Stimulated activated CD8-positive, alpha-beta memory T cell treated with anti-CD3 and anti-CD28 coated beads, Interleukin-4, amount 100 ng/mL, for 1 hour (primary cell): ENCODE results near the gene PHLDA3.
A peak's percentile ranks its signal among the peaks of the same experiment; 100 is the strongest.

ENCODE experiments used
- DNase-seq, 2 donors: peaks; one replicate each; pipeline ENCODE4 v3.0.0-alpha.2; 2020; ENCODE audit warnings: low read depth in 2 of 2, low spot score in 1 of 2

The PHLDA3 gene

GRCh38 chr1:201465698-201466290 is 3.2 kb downstream of the PHLDA3 start:
- no peak for DNase-seq

- DNase-seq, result no peak
Observed at GRCh38 chr1:201463071-201463552, 5.9 kb downstream of the PHLDA3 start.

DNA sequence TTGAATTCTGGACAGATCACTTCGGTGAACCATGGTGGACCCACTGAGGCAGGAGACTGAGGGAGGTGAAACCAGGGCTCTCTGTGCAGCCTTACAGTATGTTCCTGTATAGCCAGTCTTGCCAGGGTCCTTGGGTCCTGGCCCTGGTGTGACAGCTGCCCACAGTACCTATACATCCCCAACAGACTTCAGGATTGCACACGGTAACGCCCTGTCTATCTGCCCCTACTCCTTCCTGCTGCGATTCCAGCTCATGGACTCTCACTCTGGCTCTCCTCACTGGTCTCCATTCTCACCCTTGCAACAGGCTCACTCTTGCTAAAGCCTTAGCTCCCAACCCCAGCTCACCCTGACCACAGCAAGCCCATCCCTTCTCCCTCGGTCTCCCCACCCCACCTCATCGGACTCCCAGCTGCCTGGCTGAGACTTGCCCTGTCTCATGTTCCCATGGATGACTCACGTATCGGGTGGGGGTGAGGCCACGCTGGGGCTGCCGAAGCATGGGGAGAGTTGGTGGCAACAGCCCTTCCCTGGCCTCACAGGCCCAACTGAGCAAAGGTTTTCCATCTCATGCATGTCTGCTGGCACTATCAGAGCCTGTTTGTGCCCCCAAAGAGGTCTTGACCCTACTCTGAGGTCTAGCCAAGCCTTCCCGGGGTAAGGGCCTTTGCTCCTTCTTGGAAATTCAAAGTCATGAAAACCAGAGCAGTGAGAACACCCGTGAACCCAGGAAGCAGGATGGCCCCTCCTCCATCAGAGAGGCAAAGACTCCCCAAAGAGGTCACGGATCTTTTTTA is 7.1 kb downstream of the PHLDA3 start:
- DNase-seq, result no peak

- no peak for DNase-seq
Observed at GRCh38 chr1:201460814-201461644, 8.0 kb downstream of the PHLDA3 start.

DNA sequence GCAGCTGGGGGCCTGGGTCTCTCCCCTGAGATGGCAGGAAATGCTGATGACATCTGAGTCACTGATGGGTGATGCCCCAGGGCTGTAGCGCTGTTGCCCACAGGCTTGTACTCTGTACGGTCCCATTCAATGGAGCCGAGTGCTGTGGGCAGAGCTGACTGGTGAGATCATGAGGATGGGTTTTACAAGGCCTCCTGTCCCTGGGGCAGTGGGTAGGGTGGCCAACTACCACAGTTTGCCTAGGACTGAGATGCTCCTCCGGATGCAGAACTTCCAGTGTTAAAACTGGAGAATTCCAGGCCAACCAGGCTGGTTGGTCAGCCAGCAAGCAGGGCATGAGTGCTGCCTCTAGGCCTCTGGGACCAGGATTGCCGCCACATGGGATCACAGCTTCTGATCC is 9.2 kb downstream of the PHLDA3 start:
- no peak for DNase-seq

DNA sequence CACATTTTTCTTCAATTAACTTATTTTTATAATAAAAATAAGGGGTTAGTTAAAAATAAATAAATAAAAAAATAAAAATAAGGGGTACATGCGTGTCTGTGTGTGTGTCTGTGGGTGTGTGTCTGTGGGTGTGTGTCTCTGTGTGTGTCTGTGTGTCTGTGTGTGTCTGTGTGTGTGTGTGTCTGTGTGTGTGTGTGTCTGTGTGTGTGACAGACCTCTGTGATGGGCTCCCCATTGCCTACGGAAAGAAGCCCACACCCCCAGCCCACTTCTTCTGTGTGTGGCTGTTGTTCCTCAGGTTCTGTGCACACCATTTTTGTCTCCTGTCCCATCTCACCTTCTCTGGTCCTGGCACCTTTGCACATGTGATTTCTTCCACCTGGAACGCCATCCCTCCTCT is 9.9 kb downstream of the PHLDA3 start:
- no peak for DNase-seq

DNA sequence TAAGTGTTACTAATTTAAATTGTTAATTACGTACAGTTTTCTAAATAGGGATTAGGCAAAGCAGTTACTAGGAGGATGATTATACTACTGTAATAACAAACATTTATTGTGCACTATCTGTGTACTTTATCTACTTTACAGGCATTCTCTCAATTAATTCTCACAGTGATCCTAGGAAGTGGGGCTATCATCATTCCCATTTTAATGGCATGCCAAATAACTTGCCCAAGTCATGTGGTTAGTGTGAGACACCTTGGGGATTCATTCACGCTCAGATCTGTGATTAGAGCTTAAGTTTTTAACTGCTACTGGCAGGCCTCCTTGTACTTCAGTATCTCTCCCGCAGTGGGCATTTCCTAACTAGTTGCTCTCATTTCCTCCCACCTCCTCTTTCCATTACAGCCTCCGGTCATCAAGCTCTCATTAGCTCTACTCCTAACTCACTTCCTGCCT is 11.5 kb downstream of the PHLDA3 start:
- DNase-seq, result no peak

GRCh38 chr1:201456499-201457309 is 12.3 kb downstream of the PHLDA3 start:
- DNase-seq, result no peak

GRCh38 chr1:201455098-201455497 is 13.9 kb downstream of the PHLDA3 start:
- DNase-seq, result no peak

DNA sequence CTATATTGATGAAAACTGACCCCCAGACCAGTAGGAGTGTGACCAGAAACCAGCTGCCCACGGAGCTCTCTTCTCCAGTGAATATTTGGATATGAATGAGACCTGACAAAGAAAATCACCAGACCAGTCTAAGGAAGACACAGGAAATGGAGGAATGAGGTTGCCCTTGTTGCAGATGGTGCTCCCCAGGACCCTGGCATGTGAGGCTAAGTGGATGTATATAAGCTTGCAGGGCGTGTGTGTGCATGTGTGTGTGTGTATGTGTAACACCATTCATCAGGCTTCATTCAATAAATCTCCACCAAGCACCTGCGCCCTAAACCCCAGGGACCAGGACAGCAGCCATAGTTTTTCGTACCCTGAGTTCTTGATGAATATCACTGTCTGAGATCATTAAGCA is 14.4 kb downstream of the PHLDA3 start:
- DNase-seq, result no peak

GRCh38 chr1:201452866-201453265 is 16.1 kb downstream of the PHLDA3 start:
- no peak for DNase-seq

GRCh38 chr1:201450721-201451291 is 18.2 kb downstream of the PHLDA3 start:
- no peak for DNase-seq

GRCh38 chr1:201448990-201449389 is 20.0 kb downstream of the PHLDA3 start:
- no peak for DNase-seq

- peak in 1 of 2 donors; percentile 30 for DNase-seq
Observed at GRCh38 chr1:201447903-201448871, 20.8 kb downstream of the PHLDA3 start.

DNA sequence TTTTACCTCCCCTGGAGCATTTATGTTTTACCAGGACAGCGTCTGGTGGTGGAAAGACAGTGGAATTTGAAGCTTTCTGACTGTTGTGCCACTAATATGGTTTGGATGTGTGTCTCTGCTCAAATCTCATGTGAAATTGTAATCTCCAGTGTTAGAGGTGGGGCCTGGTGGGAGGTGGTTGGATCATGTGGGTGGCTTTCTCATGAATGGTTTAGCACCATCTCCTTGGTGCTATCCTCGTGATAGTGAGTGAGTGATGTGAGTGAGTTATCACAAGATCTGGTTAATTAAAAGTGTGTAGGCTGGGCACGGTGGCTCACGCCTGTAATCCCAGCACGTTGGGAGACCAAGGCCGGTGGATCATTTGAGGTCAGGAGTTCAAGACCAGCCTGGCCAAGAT is 23.7 kb downstream of the PHLDA3 start:
- no peak for DNase-seq

- no peak for DNase-seq
Observed at GRCh38 chr1:201444792-201445191, 24.2 kb downstream of the PHLDA3 start.

DNA sequence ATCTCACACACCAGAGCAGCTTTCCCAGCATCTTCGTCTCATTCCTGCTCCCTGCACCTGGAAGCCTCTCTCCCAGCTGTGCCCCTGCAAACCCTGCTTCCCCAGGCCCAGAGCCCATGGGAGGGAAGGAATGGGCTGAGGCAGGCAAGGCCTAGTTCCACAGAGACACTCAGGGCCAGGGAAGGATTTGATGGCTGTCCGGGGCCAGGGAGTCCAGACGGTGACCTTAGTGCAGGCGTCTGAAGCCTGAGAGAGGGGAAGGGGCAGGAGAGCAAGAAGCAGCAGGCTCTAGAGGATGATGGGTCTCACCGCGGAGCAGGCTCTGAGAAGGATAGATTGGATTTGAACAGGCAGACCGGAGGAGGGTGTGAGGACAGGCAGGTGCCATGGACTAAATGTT is 25.2 kb downstream of the PHLDA3 start:
- DNase-seq, result no peak

- no peak for DNase-seq
Observed at GRCh38 chr1:201436969-201437368, 32.0 kb downstream of the PHLDA3 start.

GRCh38 chr1:201436393-201436792 is 32.6 kb downstream of the PHLDA3 start:
- DNase-seq, result no peak
